Amniotic epithelial cell (primary cell): ENCODE results near the gene ARSG.
A peak's percentile ranks its signal among the peaks of the same experiment; 100 is the strongest.
"Not testable (repeated sequence)": the region's sequence is repeated elsewhere in the genome, so short reads cannot be mapped to it uniquely, and the experiment has no call there.

Experiments
- DNase-seq: peaks from one replicate; pipeline ENCODE4 v3.0.0-alpha.2; 2010; ENCODE audit warnings: low read depth

The ARSG gene

GRCh38 chr17:68397108-68397536 is 105.8 kb downstream of the ARSG start:
- DNase-seq, result no peak

DNA sequence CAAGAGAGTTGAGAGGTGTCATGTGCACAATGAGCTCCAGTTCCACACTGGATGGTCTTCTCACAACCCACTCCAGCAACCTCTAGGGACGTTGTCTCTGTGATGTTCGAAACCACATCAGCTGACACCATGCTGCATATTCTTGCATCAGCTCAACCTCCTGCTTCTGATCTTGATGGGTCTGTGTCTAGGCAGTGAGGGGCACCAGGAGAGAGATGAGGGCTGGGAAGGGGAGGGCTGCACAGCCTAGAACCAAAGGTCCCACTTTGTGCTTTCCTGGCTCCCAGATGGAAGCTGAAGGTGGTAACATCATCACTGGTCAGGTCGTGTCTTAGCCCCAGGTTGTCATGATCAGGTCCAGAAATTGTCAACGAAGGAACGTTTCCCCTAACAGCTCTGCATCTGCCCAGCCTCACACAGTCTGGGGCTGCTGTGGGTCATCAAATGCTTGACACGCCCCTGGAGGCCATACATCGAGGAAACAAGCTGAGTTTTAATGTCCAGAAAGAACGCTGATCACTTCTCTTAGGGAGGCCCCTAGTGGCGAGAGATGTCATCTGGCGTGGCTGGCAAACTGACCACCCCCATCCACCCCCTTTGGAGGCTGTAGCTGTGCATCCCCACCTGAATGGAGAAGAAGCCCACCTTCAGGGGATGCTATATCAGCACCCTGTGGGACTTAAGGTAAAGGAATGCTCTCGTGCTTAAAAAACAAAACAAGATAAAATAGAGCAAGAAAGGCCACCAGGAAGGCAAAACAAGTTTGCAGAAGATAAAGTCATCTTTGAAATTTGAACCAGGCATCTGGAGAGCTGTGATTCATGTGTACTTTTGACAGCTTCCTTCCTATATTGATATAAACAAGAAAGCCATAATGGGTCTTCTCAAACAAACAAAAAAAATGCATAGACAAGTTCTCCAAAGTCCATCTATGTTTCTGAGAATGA is 107.7 kb downstream of the ARSG start:
- DNase-seq, result peak; percentile 76

GRCh38 chr17:68399638-68400403 is 108.5 kb downstream of the ARSG start:
- peak; percentile 69 for DNase-seq

DNA sequence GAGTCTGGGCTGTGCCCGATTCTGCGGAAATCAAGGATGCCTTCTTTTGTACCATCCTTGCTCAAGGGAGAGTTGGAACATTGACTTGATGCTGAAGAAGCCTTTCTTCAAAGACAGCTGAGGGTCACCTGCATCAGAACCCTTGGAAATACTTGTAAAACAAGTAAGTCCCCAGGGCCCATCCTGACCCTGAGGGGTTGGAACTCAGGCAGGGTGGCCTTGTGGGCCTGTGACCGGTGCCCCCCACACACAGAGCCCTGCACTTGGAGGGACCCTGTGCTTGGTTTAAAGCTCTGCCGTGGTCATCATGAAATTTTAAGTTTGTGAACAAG is 109.1 kb downstream of the ARSG start:
- no peak for DNase-seq

- DNase-seq, result no peak
Observed at GRCh38 chr17:68401288-68401687, 110.0 kb downstream of the ARSG start.

GRCh38 chr17:68403122-68403521 is 111.8 kb downstream of the ARSG start:
- no peak for DNase-seq

- DNase-seq, result not testable (repeated sequence)
Observed at GRCh38 chr17:68403837-68404236, 112.5 kb downstream of the ARSG start.

- DNase-seq, result not testable (repeated sequence)
Observed at GRCh38 chr17:68407656-68408055, 116.4 kb downstream of the ARSG start.

GRCh38 chr17:68413597-68414560 is 122.6 kb downstream of the ARSG start:
- DNase-seq, result peak; percentile 33

DNA sequence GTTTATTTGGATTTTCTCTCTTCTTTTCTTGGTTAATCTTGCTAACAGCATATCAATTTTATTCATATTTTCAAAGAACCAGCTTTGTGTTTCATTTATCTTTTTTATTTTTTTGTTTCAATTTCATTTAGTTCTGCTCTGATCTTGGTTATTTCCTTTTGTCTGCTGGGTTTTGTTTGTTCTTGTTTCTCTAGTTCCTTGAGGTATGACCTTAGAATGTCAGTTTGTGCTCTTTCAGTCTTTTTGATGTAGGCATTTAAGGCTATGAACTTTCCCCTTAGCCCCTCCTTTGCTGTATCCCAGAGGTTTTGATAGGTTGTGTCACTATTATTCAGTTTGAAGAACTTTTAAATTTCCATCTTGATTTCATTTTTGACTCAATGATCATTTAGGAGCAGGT is 123.6 kb downstream of the ARSG start:
- not testable (repeated sequence) for DNase-seq

DNA sequence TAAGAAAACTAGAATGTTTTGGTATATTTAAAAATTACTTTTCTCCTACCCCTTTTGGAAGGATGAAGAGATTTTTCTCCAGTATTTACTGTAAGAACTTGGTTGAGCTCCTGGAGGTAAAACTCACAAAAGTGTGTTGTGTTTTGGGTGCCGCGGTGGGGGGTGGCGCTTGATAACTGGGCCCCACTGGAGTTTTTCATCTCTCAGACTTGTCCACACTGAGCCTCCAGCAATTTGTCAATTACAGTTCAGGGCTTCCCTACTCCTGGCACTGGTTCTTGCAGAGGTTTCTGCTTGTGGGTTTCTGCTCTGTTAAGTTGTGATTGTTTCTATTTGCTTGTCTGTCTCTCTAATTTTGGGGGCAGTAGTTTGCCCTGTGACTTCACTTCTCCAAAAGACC is 126.0 kb downstream of the ARSG start:
- DNase-seq, result no peak

DNA sequence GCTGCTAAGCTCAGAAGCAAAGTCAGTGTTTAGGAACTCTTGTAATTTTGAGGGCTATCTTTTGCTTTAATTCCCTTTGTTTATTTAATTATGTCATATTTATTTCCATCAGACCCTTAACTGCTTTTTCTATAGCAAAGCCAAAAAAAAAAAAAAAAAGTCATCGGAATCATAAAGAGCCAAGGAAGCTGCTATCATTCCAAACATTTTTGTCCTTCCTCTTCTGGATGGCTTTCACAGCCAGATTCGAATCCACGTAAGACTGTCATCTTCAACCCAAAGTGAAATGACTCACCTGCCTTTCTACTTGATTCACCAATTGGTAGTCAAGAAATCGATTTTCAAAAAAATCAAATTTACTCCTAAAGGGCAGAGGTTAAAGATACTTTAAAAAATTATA is 127.6 kb downstream of the ARSG start:
- DNase-seq, result no peak

- DNase-seq, result no peak
Observed at GRCh38 chr17:68420065-68420464, 128.8 kb downstream of the ARSG start.

DNA sequence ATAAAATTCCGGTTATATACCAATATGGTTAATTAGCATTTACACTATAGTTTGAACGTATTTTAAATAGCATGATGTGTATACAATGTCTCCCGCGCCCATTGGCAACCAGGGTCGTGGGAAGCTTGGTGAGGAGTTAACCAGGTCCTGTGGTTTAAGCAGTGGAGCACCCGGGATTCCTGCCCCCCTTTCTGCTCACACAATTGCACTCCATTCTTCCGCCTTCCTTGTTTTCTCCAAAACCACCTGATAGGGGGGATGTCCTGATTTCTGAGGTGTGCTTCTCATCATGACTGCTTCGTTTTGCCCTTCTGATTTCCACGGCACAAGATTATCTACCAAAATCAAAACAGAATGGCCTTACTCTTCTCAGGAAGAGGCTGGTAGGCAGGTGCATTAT is 130.2 kb downstream of the ARSG start:
- no peak for DNase-seq

- DNase-seq, result no peak
Observed at GRCh38 chr17:68422821-68423220, 131.5 kb downstream of the ARSG start.

DNA sequence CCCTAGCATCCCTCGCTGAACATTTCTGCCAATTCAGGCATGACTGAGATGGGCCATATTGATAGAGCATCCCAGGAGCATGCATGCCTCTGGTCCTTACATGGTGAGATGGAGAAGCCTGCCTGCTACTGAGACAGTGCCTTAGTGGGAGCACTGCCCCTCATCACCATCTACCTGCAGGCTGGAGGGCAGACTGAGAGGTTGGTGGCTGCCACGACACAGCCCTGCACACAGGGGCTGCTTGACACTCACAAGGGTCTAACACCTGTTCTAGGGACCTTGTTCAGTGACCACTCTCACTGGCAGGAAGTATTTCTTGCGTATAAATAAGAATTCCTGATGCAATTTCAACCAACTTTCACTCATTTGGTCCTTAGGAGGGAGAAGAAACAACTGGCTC is 132.0 kb downstream of the ARSG start:
- no peak for DNase-seq

GRCh38 chr17:68424203-68424602 is 132.9 kb downstream of the ARSG start:
- no peak for DNase-seq

GRCh38 chr17:68424861-68425260 is 133.6 kb downstream of the ARSG start:
- DNase-seq, result no peak

GRCh38 chr17:68425979-68426378 is 134.7 kb downstream of the ARSG start:
- DNase-seq, result no peak

- DNase-seq, result no peak
Observed at GRCh38 chr17:68427575-68427974, 136.3 kb downstream of the ARSG start.

- no peak for DNase-seq
Observed at GRCh38 chr17:68428498-68429172, 137.3 kb downstream of the ARSG start.
